MM.1S (cell line): ENCODE results near the gene GPC5.

ENCODE experiments used
- EZH2 ChIP-seq: fragments of 300-600 bp; sonication (generic); optimal IDR thresholded peaks from 2 replicates; pipeline ENCODE3; 2017; ENCODE audit warnings: low read depth, mild to moderate bottlenecking, antibody characterized with exemption, low read length, mixed read lengths
- TF ChIP-seq, protein P1 (sequence below): fragments of 300-600 bp; sonication (generic); IDR thresholded peaks from 2 replicates; pipeline ENCODE4 v1.5.1; 2016; ENCODE audit warnings: antibody characterized with exemption, low read length, mixed read lengths

DNA sequence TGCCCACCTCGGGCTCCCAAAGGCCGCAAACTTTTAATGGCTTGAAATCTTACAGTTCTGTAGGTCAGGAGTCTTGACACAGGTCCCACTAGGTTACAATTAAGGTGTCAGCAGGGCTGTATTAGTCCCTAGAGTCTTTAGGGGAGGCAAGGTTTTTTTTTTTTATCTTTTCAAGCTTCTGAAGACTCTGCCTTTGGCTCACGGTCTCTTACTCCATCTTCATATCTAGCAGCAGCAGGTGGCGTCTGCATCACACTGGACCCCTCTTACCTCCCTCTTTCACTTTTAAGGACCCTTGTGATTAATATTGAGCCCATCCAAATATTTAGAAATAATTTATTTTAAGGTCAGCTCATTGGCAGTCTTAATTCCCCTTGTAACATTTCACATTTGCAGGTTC is 39.3 kb upstream of the GPC5 start:
- TF ChIP-seq, protein P1, sequence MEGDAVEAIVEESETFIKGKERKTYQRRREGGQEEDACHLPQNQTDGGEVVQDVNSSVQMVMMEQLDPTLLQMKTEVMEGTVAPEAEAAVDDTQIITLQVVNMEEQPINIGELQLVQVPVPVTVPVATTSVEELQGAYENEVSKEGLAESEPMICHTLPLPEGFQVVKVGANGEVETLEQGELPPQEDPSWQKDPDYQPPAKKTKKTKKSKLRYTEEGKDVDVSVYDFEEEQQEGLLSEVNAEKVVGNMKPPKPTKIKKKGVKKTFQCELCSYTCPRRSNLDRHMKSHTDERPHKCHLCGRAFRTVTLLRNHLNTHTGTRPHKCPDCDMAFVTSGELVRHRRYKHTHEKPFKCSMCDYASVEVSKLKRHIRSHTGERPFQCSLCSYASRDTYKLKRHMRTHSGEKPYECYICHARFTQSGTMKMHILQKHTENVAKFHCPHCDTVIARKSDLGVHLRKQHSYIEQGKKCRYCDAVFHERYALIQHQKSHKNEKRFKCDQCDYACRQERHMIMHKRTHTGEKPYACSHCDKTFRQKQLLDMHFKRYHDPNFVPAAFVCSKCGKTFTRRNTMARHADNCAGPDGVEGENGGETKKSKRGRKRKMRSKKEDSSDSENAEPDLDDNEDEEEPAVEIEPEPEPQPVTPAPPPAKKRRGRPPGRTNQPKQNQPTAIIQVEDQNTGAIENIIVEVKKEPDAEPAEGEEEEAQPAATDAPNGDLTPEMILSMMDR, result no peak
- no peak for TF ChIP-seq EZH2
